Mammary epithelial cell (primary cell): ENCODE results near the gene HSPA1L.
"Not testable (repeated sequence)": the region's sequence is repeated elsewhere in the genome, so short reads cannot be mapped to it uniquely, and the experiment has no call there.

Experiments
- CTCF ChIP-seq, 2 donors: IDR thresholded peaks in 1 of 2; conservative IDR thresholded peaks in 1 of 2; 2 replicates each; pipeline ENCODE4 v1.5.1; 2011 to 2012; ENCODE audit warnings: inconsistent platforms in 2 of 2, low read length in 2 of 2, mild to moderate bottlenecking in 2 of 2, control low read depth in 1 of 2, low read depth in 1 of 2; ENCODE audit not compliant: insufficient read depth in 1 of 2; ENCODE audit errors: extremely low read depth in 1 of 2
- EZH2 ChIP-seq: IDR thresholded peaks from 2 replicates; pipeline ENCODE4 v1.6.1; 2012; ENCODE audit warnings: low read length, inconsistent platforms, borderline replicate concordance

GRCh38 chr6:31839779-31840126, 24.7 kb upstream of the HSPA1L start:
- TF ChIP-seq CTCF (conservative IDR thresholded peaks at IDR 0.05 in 1 of 2, IDR thresholded peaks at IDR 0.05 in 1 of 2; ENCODE audit: extremely low read depth in 1 of 2, insufficient read depth in 1 of 2, low read depth in 1 of 2, low read length in 2 of 2); EZH2: not testable (repeated sequence)
